Kidney (tissue), 14 donors: ENCODE results near the gene ECM2. TPM values are rescaled to one million over a fixed set of nuclear protein-coding genes. Genes with fewer than 3 reads are reported as not detected.

Experiments used
- DNase-seq, 5 donors: peaks; one replicate each; pipeline ENCODE4 v3.0.0-alpha.2; 2013 to 2020
- FAIRE-seq: peaks from 2 replicates; lab custom pipeline; 2012; peaks lifted over from hg19 to GRCh38; lab: Jason Lieb, UNC
- H3K27ac ChIP-seq, 2 donors: one replicate each; pipeline ENCODE4 v1.7.0; 2013; ENCODE audit warnings: low read depth in 2 of 2, low read length in 2 of 2, inconsistent platforms in 1 of 2
- H3K27me3 ChIP-seq: one replicate; pipeline ENCODE4 v1.7.1; 2013; ENCODE audit warnings: low read length, inconsistent platforms; ENCODE audit not compliant: control insufficient read depth, insufficient read depth
- H3K36me3 ChIP-seq, 3 donors: one replicate each; pipeline versions ENCODE4 v1.7.0 to v1.7.1; 2013; ENCODE audit warnings: low read length in 3 of 3, control low read depth in 1 of 3, inconsistent platforms in 1 of 3; ENCODE audit not compliant: insufficient read depth in 3 of 3, control insufficient read depth in 2 of 3
- H3K4me1 ChIP-seq, 3 donors: one replicate each; pipeline versions ENCODE4 v1.7.0 to v1.7.1; 2013; ENCODE audit warnings: low read length in 3 of 3, inconsistent platforms in 1 of 3, low read depth in 1 of 3; ENCODE audit not compliant: control insufficient read depth in 2 of 3, insufficient read depth in 2 of 3
- H3K4me3 ChIP-seq, 3 donors: one replicate each; pipeline versions ENCODE4 v1.7.0 to v1.8.1; 2013; ENCODE audit warnings: low read length in 3 of 3, control low read depth in 1 of 3, inconsistent platforms in 1 of 3
- H3K9ac ChIP-seq, 3 donors: one replicate each; pipeline versions ENCODE4 v1.7.0 to v1.7.1; 2013; ENCODE audit warnings: low read length in 3 of 3, control low read depth in 1 of 3, inconsistent platforms in 1 of 3
- H3K9me3 ChIP-seq, 3 donors: one replicate each; pipeline versions ENCODE4 v1.7.0 to v1.7.1; 2013; ENCODE audit warnings: low read length in 3 of 3, control low read depth in 1 of 3, inconsistent platforms in 1 of 3; ENCODE audit not compliant: control insufficient read depth in 2 of 3, insufficient read depth in 1 of 3
- CTCF ChIP-seq: IDR thresholded peaks from 3 replicates; pipeline ENCODE4 v1.5.1; 2012; ENCODE audit warnings: mild to moderate bottlenecking, moderate library complexity, borderline replicate concordance; ENCODE audit not compliant: insufficient read depth; ENCODE audit errors: extremely low read depth
- intact Hi-C: fragments of 100-400 bp; cut with DNase I; formaldehyde crosslinking; loops from one replicate; pipeline ENCODE4 v1.11.1; 2022
- polyA plus RNA-seq: library from polyadenylated mRNA; stranded (reverse); fragments of 350-450 nt; fragmentation: Illumina TruSeq; extraction: RNeasy Lipid Tissue Mini Kit (QIAGEN cat#74804); gene quantifications from one replicate; pipeline ENCODE4 v1.2.3, GENCODE V29; 2014; ENCODE audit warnings: low read depth, low replicate concordance; ENCODE audit not compliant: insufficient read depth
- total RNA-seq: library from RNA; stranded (reverse); fragmentation: NEBNext Ultra II Directional; extraction: Animal tissue kit (Norgen Biotek cat#: 25700); gene quantifications from one replicate; pipeline ENCODE4 v1.2.1, GENCODE V29; 2021
- donor health status: control.
- donor health status: control.
- donor health status: control.
- donor health status: control.
- donor health status: control.
- donor health status: DM: yes; HTN: yes; CAD: no.
- donor health status: Normal renal cell carcinoma (clear cell type).

ECM2 gene
- total and polyA plus RNA-seq, 2 donors from 2014 or later = 5.5 to 7.6 TPM

DNA sequence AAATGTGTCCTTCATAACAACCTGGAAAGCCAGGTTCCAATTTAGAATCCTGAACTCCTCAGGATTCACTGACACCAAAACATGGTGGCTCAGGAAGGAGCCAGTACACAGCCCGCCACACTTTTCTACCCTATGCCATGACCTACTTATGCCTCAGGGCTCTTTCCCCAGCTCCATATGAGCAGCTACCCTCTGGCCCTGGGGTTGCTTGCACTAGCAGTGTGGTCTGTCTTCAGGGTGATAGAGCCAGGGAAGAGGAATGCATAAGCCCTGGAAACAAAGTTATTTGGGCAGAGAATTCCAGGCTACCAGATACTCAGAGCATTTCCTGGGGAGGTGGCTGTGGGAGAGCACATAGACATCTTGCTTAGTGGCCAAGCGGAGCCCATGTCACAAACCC is 15.0 kb upstream of the ECM2 start:
- no peak overlapping the region for H3K4me3 ChIP-seq
- TF ChIP-seq CTCF = no peak
- no peaks in the 10 kb centered on the region for H3K27me3 ChIP-seq
- H3K9ac ChIP-seq = no peak overlapping the region
- DNase-seq (peak in 1 of 5 donors; percentile 12), FAIRE-seq (no peak)
- H3K4me1 ChIP-seq = no peaks in the 10 kb centered on the region
- H3K9me3 ChIP-seq = no peaks in the 10 kb centered on the region
- no peaks in the 10 kb centered on the region for H3K36me3 ChIP-seq
- intact Hi-C loops = no loop called here
- H3K27ac ChIP-seq = no peak overlapping the region

GRCh38 chr9:92547356-92547755 is 11.6 kb upstream of the ECM2 start:
- Histone ChIP-seq H3K9ac (no peak overlapping the region), H3K4me3 (no peak overlapping the region), H3K27ac (no peak overlapping the region), H3K36me3 (no peaks in the 10 kb centered on the region), H3K4me1 (no peaks in the 10 kb centered on the region), H3K27me3 (no peaks in the 10 kb centered on the region), H3K9me3 (no peaks in the 10 kb centered on the region)
- DNase-seq (no peak), FAIRE-seq (no peak)
- intact Hi-C loops = no loop called here
- TF ChIP-seq CTCF = no peak

DNA sequence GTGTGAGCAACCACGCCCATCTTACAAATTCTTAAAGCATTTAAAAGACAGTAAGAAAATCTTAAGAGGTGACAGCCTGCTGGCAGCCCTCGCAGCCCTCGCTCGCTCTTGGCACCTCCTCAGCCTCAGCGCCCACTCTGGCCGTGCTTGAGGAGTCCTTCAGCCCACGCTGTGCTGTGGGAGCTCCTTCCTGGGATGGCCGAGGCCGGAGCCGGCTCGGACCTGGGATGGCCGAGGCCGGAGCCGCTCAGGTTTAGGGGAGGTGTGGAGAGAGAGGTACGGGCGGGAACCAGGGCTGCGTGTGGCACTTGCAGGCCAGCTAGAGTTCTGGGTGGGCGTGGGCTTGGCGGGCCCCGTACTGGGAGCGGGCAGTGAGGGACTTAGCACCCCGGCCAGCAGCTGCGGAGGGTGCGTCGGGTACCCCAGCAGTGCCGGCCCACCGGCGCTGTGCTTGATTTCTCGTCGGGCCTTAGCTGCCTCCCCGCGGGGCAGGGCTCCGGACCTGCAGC is 9.3 kb upstream of the ECM2 start:
- DNase-seq = no peak
- Histone ChIP-seq H3K27me3 (no peaks in the 10 kb centered on the region), H3K4me1 (no peaks in the 10 kb centered on the region), H3K27ac (no peak overlapping the region), H3K9me3 (no peaks in the 10 kb centered on the region), H3K9ac (no peak overlapping the region), H3K36me3 (no peaks in the 10 kb centered on the region), H3K4me3 (no peak overlapping the region)
- intact Hi-C loops = no loop called here
- no peak for FAIRE-seq
- no peak for TF ChIP-seq CTCF

DNA sequence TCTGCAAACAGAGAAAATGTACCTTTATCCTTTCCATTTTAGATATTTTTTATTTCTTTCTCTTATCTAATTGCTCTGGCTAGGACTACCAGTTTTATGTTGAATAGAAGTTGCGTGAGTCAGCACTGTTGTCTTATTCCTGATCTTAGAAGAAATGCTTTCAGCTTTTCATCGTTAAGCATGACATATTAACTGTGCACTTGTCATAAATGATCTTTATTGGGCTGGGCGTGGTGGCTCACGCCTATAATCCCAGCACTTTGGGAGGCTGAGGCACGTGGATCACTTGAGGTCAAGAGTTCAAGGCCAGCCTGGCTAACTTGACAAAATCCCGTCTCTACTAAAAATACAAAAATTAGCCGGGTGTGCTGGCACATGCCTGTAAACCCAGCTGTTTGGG is 8.2 kb upstream of the ECM2 start:
- DNase-seq = no peak
- no peaks in the 10 kb centered on the region for H3K36me3 ChIP-seq
- TF ChIP-seq CTCF = no peak
- no peaks in the 10 kb centered on the region for H3K9me3 ChIP-seq
- intact Hi-C loops = no loop called here
- H3K9ac ChIP-seq = no peak overlapping the region
- no peak overlapping the region for H3K27ac ChIP-seq
- no peak for FAIRE-seq
- H3K4me3 ChIP-seq = no peak overlapping the region
- no peaks in the 10 kb centered on the region for H3K27me3 ChIP-seq
- H3K4me1 ChIP-seq = no peaks in the 10 kb centered on the region
